ENCODE measurements around the gene COL26A1. TPM values are rescaled to one million over a fixed set of nuclear protein-coding genes. Genes with fewer than 3 reads are reported as not detected.

COL26A1 gene
- total RNA-seq, 1 experiment from 2014 or later: 42.6 TPM

GRCh38 chr7:101555269-101555920 lies 192.7 kb downstream of the COL26A1 start:
- no peaks in the 10 kb centered on the region; the same call in 1 of the 2 replicates for H3K27me3 Mint-ChIP-seq (ENCODE audit: low read depth)
- no peak overlapping the region for H3K27ac ChIP-seq (ENCODE audit: insufficient read length, low read depth, low read length)
- peak; percentile 14 for DNase-seq
- no peak overlapping the region for H3K23ac ChIP-seq (ENCODE audit: insufficient read length, low read depth, low read length)
- H4K5ac ChIP-seq (ENCODE audit: insufficient read length, low read depth, low read length): no peak overlapping the region
- no peaks in the 10 kb centered on the region for H3K9me3 ChIP-seq (ENCODE audit: control insufficient read depth, low read depth, low read length)
- H2BK12ac ChIP-seq (ENCODE audit: insufficient read length, low read depth, low read length): no peak overlapping the region
- no peak overlapping the region for H4K8ac ChIP-seq (replicated peaks; ENCODE audit: insufficient read length, low read depth, low read length)
- no peak overlapping the region for H3K56ac ChIP-seq (ENCODE audit: insufficient read length, low read depth, low read length)
- no peak overlapping the region for H3K4me2 ChIP-seq (ENCODE audit: insufficient read depth, insufficient read length, low read length)
- no peaks in the 10 kb centered on the region for H3K79me1 ChIP-seq (ENCODE audit: insufficient read depth, low read depth, low read length, poor library complexity, severe bottlenecking)
- no CpG with 5 or more reads among the region's 12 CpGs for WGBS (ENCODE audit: extremely low coverage, insufficient read length, low lambda C conversion rate)
- no peak overlapping the region for H4K91ac ChIP-seq (ENCODE audit: insufficient read length, low read depth, low read length)
- no peak overlapping the region for H3K14ac ChIP-seq (ENCODE audit: insufficient read depth, low read length)
- no peak overlapping the region for H2AFZ ChIP-seq (ENCODE audit: low read length)
- H3K4me1 ChIP-seq (ENCODE audit: insufficient read depth, low read length): no peaks in the 10 kb centered on the region
- no peak overlapping the region for H3K4ac ChIP-seq (ENCODE audit: low read depth, low read length)
- H3K4me1 Mint-ChIP-seq: no peaks in the 10 kb centered on the region
- H3K4me3 Mint-ChIP-seq: no peak overlapping the region
- no peaks in the 10 kb centered on the region; a peak in 2 of 5 replicates for H3K9me3 Mint-ChIP-seq
- peaks cover 0 to 8% (median 7%) of the 10 kb centered on the region in 3 experiments; a peak in 3 of 7 replicates for H3K36me3 Mint-ChIP-seq (ENCODE audit: insufficient read depth in 1 of 3, low read depth in 3 of 3)
- no peak overlapping the region for H2BK5ac ChIP-seq (ENCODE audit: insufficient read length, low read length)
- H3K18ac ChIP-seq (ENCODE audit: insufficient read length, low read depth, low read length): no peak overlapping the region
- H2BK15ac ChIP-seq (ENCODE audit: low read depth, low read length): no peak overlapping the region
- TF ChIP-seq CTCF (conservative IDR thresholded peaks at IDR 0.05): no peak
- H3K9ac ChIP-seq (ENCODE audit: extremely low read depth, insufficient read length, low read length): no peak overlapping the region
- H3K27ac Mint-ChIP-seq: 0 out of 7 replicates have a peak overlapping the region, but pooled peaks of 1 of the 3 experiments have one; percentile 45
- no peak overlapping the region for H2BK120ac ChIP-seq (ENCODE audit: low read depth, low read length, poor library complexity, severe bottlenecking)
- H2AK5ac ChIP-seq (ENCODE audit: insufficient read length, low read length): no peak overlapping the region
- no peak overlapping the region for H3T11ph ChIP-seq (ENCODE audit: low read length)
- no peaks in the 10 kb centered on the region for H3K27me3 ChIP-seq (ENCODE audit: insufficient read depth, low read length)
- H4K20me1 ChIP-seq (ENCODE audit: control insufficient read depth, insufficient read depth, insufficient read length): no peaks in the 10 kb centered on the region
- no peak overlapping the region for H2BK20ac ChIP-seq (ENCODE audit: low read depth, low read length, poor library complexity, severe bottlenecking)
- H3K79me2 ChIP-seq (ENCODE audit: insufficient read depth, low read length): no peaks in the 10 kb centered on the region
- no peaks in the 10 kb centered on the region for H3K23me2 ChIP-seq (ENCODE audit: insufficient read length, low read depth, low read length, poor library complexity, severe bottlenecking)
